ENCODE data around the gene RAD51B.

- TF ChIP-seq POLR2AphosphoS5 (IDR thresholded peaks at IDR 0.05; ENCODE audit: borderline replicate concordance, low read depth, low read length) (no peak), EZH2 (IDR thresholded peaks at IDR 0.05) (no peak)
Measured at GRCh38 chr14:68574906-68575305, 755.3 kb downstream of the RAD51B start.
